Type B pancreatic cell (in vitro differentiated cells): ENCODE measurements around the gene GTF2H3. TPM values are rescaled to one million over a fixed set of nuclear protein-coding genes. Genes with fewer than 3 reads are reported as not detected.

Source experiments
- DNase-seq: peaks from one replicate; pipeline ENCODE4 v3.0.0; 2021; ENCODE audit warnings: mixed read lengths; ENCODE audit not compliant: unreplicated experiment; ENCODE audit errors: extremely low spot score
- H3K27ac Mint-ChIP-seq: 2 replicates; pipeline ENCODE4 v1.8.0; 2021; ENCODE audit warnings: mild to moderate bottlenecking, mixed read lengths
- H3K27me3 Mint-ChIP-seq: 2 replicates; pipeline ENCODE4 v1.8.0; 2021; ENCODE audit warnings: mixed read lengths
- H3K36me3 Mint-ChIP-seq: 2 replicates; pipeline ENCODE4 v1.8.0; 2021; ENCODE audit warnings: mixed read lengths
- H3K4me1 Mint-ChIP-seq: one replicate; pipeline ENCODE4 v1.8.0; 2021; ENCODE audit warnings: mixed read lengths; ENCODE audit not compliant: unreplicated experiment
- H3K4me3 Mint-ChIP-seq: 2 replicates; pipeline ENCODE4 v1.8.0; 2021; ENCODE audit warnings: mild to moderate bottlenecking, mixed read lengths
- H3K9me3 Mint-ChIP-seq: 2 replicates; pipeline ENCODE4 v1.8.0; 2021; ENCODE audit warnings: mixed read lengths
- total RNA-seq: library from RNA; stranded (reverse); gene quantifications from 2 replicates; pipeline ENCODE4 v1.2.1, GENCODE V29; 2021; ENCODE audit warnings: low replicate concordance
- TF ChIP-seq, protein P1 (sequence below): fragments of 200-600 bp; sonication (generic); conservative IDR thresholded peaks from 2 replicates; pipeline ENCODE4 v1.5.0; 2021; ENCODE audit warnings: antibody characterized with exemption, mild to moderate bottlenecking

Gene GTF2H3
- total RNA-seq, 1 donor from 2014 or later, result 33.6 TPM

GRCh38 chr12:123608182-123608581, 25.4 kb upstream of the GTF2H3 start:
- Mint-ChIP-seq H3K27me3 (no peaks in the 10 kb centered on the region), H3K9me3 (no peaks in the 10 kb centered on the region), H3K4me1 (peaks cover 5% of the 10 kb centered on the region), H3K36me3 (peaks cover 16% of the 10 kb centered on the region), H3K4me3 (no peak overlapping the region), H3K27ac (no peak overlapping the region)
- no peak for DNase-seq
- TF ChIP-seq, protein P1, sequence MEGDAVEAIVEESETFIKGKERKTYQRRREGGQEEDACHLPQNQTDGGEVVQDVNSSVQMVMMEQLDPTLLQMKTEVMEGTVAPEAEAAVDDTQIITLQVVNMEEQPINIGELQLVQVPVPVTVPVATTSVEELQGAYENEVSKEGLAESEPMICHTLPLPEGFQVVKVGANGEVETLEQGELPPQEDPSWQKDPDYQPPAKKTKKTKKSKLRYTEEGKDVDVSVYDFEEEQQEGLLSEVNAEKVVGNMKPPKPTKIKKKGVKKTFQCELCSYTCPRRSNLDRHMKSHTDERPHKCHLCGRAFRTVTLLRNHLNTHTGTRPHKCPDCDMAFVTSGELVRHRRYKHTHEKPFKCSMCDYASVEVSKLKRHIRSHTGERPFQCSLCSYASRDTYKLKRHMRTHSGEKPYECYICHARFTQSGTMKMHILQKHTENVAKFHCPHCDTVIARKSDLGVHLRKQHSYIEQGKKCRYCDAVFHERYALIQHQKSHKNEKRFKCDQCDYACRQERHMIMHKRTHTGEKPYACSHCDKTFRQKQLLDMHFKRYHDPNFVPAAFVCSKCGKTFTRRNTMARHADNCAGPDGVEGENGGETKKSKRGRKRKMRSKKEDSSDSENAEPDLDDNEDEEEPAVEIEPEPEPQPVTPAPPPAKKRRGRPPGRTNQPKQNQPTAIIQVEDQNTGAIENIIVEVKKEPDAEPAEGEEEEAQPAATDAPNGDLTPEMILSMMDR, result no peak

DNA sequence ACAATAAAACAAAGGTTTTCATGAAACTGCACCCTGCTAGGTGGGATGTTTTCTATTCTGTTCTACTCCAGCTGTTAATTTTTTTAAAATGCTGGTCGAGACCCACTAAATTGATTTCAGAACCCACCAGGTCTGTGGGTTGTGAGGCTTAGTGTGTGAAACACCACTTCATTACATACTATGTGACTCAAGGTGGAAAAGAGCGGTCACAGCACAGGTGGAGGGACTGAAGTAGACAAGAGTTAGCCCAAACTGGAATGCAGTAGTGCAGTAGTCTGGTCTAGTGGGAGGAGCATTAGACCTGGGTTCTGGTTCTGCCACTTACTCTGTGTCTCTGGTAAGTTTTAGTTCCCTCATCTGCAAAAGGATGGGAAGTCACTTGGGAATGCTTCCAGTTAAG, 19.5 kb upstream of the GTF2H3 start:
- Mint-ChIP-seq H3K4me1 (no peaks in the 10 kb centered on the region), H3K36me3 (peaks cover 4% of the 10 kb centered on the region), H3K4me3 (no peak overlapping the region), H3K27me3 (no peaks in the 10 kb centered on the region), H3K9me3 (no peaks in the 10 kb centered on the region), H3K27ac (no peak overlapping the region)
- TF ChIP-seq, protein P1, result no peak
- no peak for DNase-seq

DNA sequence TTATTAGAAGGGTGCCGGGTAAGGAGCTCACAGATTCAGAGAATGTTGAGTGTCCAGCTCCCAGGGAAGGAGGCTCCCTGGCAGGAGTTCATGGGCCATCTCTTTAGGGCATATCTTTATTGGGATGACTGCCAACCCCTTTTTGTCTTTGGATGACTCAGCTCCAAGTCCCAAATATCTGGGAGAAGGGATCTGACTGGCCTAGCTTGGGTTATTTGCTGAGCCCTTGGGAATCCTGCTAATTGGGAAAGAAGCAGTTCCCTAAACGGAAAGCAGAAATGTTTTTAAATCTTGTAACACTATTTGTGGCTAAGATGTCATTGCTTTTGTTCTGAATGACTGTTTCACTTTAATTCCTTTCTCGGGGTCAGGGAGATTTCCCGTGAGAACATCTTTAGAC, 19.1 kb upstream of the GTF2H3 start:
- Mint-ChIP-seq H3K36me3 (peaks cover 7% of the 10 kb centered on the region), H3K27ac (no peak overlapping the region), H3K4me1 (no peaks in the 10 kb centered on the region), H3K27me3 (no peaks in the 10 kb centered on the region), H3K4me3 (no peak overlapping the region), H3K9me3 (no peaks in the 10 kb centered on the region)
- no peak for DNase-seq
- TF ChIP-seq, protein P1, result no peak

GRCh38 chr12:123617144-123617543, 16.5 kb upstream of the GTF2H3 start:
- H3K4me1 Mint-ChIP-seq, result no peaks in the 10 kb centered on the region
- TF ChIP-seq, protein P1, result no peak
- no peak overlapping the region for H3K27ac Mint-ChIP-seq
- H3K36me3 Mint-ChIP-seq, result peaks cover 25% of the 10 kb centered on the region
- no peaks in the 10 kb centered on the region for H3K27me3 Mint-ChIP-seq
- no peaks in the 10 kb centered on the region for H3K9me3 Mint-ChIP-seq
- H3K4me3 Mint-ChIP-seq, result no peak overlapping the region
- no peak for DNase-seq

DNA sequence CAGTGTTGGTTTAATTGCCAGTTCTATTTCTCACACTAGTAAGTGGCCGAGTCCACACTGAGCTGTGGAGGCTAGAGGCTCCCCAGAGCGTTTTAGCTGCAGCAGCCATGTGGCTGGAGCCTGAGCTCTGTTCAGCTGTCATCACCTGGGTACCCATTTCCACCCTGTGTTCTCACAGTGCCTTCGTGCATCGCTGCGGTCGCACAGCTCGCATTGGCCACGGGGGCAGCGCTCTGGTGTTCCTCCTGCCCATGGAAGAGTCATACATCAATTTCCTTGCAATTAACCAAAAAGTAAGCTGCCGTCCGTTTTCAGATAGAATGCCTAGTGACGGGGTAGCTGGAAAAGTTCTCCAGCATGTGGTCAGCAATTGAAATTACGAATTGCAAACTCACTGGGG, 16.0 kb upstream of the GTF2H3 start:
- Mint-ChIP-seq H3K36me3 (peaks cover 25% of the 10 kb centered on the region), H3K27me3 (no peaks in the 10 kb centered on the region), H3K4me1 (no peaks in the 10 kb centered on the region), H3K9me3 (no peaks in the 10 kb centered on the region), H3K27ac (no peak overlapping the region), H3K4me3 (no peak overlapping the region)
- TF ChIP-seq, protein P1, result no peak
- no peak for DNase-seq

- TF ChIP-seq, protein P1, result no peak
- Mint-ChIP-seq H3K27ac (peak overlapping the region; percentile 31), H3K4me3 (no peak overlapping the region), H3K4me1 (no peaks in the 10 kb centered on the region), H3K9me3 (no peaks in the 10 kb centered on the region), H3K27me3 (no peaks in the 10 kb centered on the region), H3K36me3 (peaks cover 36% of the 10 kb centered on the region)
- DNase-seq, result no peak
These were observed 12.5 kb upstream of the GTF2H3 start for GRCh38 chr12:123621101-123621500.
